HepG2 (cell line): ENCODE data around the gene ZNF625. TPM values are rescaled to one million over a fixed set of nuclear protein-coding genes. Genes with fewer than 3 reads are reported as not detected.

ENCODE experiments used
- ARID2 ChIP-seq: sonication (generic); formaldehyde crosslinking; IDR thresholded peaks from 2 replicates; pipeline ENCODE4 v1.8.1; 2022; ENCODE audit warnings: mild to moderate bottlenecking, missing genetic modification reagents, borderline replicate concordance
- CCAR2 ChIP-seq: fragments of 200-400 bp; formaldehyde crosslinking; optimal IDR thresholded peaks from 2 replicates; pipeline ENCODE3; 2018; ENCODE audit warnings: low read depth, mild to moderate bottlenecking, low read length, moderate library complexity
- ETS1 ChIP-seq: sonication (generic); formaldehyde crosslinking; IDR thresholded peaks from 2 replicates; pipeline ENCODE4 v1.4.0; 2020; ENCODE audit warnings: missing genetic modification reagents
- FOXP4 ChIP-seq: sonication (generic); formaldehyde crosslinking; IDR thresholded peaks from 2 replicates; pipeline ENCODE4 v1.4.0; 2020; ENCODE audit warnings: missing genetic modification reagents
- MXD3 ChIP-seq: IDR thresholded peaks from 2 replicates; pipeline ENCODE4 v1.6.1; 2016; ENCODE audit warnings: mild to moderate bottlenecking, missing biosample characterization, missing genetic modification reagents
- NKX3-1 ChIP-seq: sonication (generic); formaldehyde crosslinking; IDR thresholded peaks from 2 replicates; pipeline ENCODE4 v1.5.0; 2020; ENCODE audit warnings: missing genetic modification reagents
- RBAK ChIP-seq: sonication (generic); formaldehyde crosslinking; IDR thresholded peaks from 2 replicates; pipeline ENCODE4 v1.5.1; 2020; ENCODE audit warnings: mild to moderate bottlenecking, missing genetic modification reagents
- SRF ChIP-seq: IDR thresholded peaks from 2 replicates; pipeline ENCODE4 v1.6.1; 2011; ENCODE audit warnings: mild to moderate bottlenecking, low read depth, low read length, moderate library complexity
- TEAD3 ChIP-seq: optimal IDR thresholded peaks from 2 replicates; pipeline ENCODE3; 2016; ENCODE audit warnings: borderline replicate concordance
- ZHX1 ChIP-seq: sonication (generic); formaldehyde crosslinking; IDR thresholded peaks from 2 replicates; pipeline ENCODE4 v1.8.1; 2022; ENCODE audit warnings: low read depth, mild to moderate bottlenecking, missing genetic modification reagents
- ZNF34 ChIP-seq: sonication (generic); formaldehyde crosslinking; IDR thresholded peaks from 2 replicates; pipeline ENCODE4 v1.4.0; 2020; ENCODE audit warnings: mild to moderate bottlenecking, missing genetic modification reagents, borderline replicate concordance
- ZNF557 ChIP-seq: sonication (generic); formaldehyde crosslinking; IDR thresholded peaks from 2 replicates; pipeline ENCODE4 v1.4.0; 2020; ENCODE audit warnings: missing genetic modification reagents
- ZNF839 ChIP-seq: sonication (generic); formaldehyde crosslinking; IDR thresholded peaks from 2 replicates; pipeline ENCODE4 v1.4.0; 2020; ENCODE audit warnings: missing genetic modification reagents, mild to moderate bottlenecking, borderline replicate concordance
- polyA plus RNA-seq, 8 experiments: library from polyadenylated mRNA; depleted of rRNA in 3 of 8; stranded (reverse) in 7 of 8; unstranded in 1 of 8; fragments of >200 nt; fragmentation: Illumina TruSeq in 4 of 8; extraction: Trizol in 4 of 8; gene quantifications; 2 replicates each; pipeline versions ENCODE4 v1.2.1 to v1.2.3, GENCODE V29; 2011 to 2016; ENCODE audit warnings: low read depth in 4 of 8, missing spikeins in 1 of 8, mixed read lengths in 1 of 8; ENCODE audit not compliant: insufficient read depth in 1 of 8
- total RNA-seq, 5 experiments: library from RNA; depleted of rRNA; stranded (reverse); fragments of >200 nt; fragmentation: Illumina TruSeq; extraction: Trizol; gene quantifications; 2 replicates each; pipeline ENCODE4 v1.2.3, GENCODE V29; 2016; ENCODE audit warnings: low read depth in 1 of 5
- TF ChIP-seq, protein P1 (sequence below): sonication (generic); formaldehyde crosslinking; IDR thresholded peaks from 2 replicates; pipeline ENCODE4; 2020; ENCODE audit warnings: missing genetic modification reagents, mild to moderate bottlenecking, borderline replicate concordance
- TF ChIP-seq, protein P2 (sequence below): sonication (generic); formaldehyde crosslinking; conservative IDR thresholded peaks from 2 replicates; pipeline ENCODE4 v1.4.0; 2020; ENCODE audit warnings: missing genetic modification reagents

ZNF625 gene
- total and polyA plus RNA-seq, 2 of the 13 experiments (the other 11 are each of a cell fraction or from before 2014, with no cell fraction given), result 1.7 to 12.2 TPM

DNA sequence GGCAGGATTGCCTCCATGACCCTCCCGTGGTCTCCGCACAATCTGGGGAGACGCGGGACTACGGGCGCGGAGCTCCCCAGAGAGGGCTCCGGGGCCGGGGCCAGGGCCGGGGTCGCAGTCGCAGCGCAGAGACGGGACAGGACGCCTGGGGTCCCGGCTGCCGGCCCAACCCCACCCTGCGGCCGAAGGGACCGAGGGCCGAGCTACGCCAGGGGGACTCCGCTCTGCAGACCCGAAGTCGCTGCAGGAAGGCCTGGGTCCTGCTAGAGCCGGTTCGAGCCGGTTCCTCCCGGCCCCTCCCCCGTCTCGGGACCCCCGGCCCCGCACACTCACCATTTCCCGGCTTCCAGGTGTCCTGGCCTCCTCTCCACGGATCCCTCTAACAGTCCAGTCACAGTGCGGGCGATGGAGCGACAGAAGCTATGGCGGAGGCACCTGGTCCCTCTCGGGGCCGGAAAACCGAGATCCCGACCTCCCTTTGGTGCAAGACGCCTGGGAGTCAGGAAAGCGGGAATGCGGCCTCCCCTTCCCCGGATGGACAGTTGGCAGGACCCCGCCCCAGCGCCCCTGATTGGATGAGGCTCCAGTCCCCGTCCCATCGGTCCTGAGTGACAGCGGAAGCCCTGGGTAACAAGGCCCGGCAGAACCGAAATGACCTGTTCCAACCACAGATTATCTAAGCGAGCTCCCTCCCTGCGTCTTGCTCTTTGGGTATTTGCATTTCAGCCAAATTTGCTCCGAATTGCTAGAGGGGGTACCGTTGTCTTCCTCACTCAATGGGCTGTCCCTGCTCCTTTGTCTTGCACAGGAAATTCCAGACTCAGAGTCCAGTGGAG, at the start of gene ZNF625 (continued):
- TF ChIP-seq, protein P1, sequence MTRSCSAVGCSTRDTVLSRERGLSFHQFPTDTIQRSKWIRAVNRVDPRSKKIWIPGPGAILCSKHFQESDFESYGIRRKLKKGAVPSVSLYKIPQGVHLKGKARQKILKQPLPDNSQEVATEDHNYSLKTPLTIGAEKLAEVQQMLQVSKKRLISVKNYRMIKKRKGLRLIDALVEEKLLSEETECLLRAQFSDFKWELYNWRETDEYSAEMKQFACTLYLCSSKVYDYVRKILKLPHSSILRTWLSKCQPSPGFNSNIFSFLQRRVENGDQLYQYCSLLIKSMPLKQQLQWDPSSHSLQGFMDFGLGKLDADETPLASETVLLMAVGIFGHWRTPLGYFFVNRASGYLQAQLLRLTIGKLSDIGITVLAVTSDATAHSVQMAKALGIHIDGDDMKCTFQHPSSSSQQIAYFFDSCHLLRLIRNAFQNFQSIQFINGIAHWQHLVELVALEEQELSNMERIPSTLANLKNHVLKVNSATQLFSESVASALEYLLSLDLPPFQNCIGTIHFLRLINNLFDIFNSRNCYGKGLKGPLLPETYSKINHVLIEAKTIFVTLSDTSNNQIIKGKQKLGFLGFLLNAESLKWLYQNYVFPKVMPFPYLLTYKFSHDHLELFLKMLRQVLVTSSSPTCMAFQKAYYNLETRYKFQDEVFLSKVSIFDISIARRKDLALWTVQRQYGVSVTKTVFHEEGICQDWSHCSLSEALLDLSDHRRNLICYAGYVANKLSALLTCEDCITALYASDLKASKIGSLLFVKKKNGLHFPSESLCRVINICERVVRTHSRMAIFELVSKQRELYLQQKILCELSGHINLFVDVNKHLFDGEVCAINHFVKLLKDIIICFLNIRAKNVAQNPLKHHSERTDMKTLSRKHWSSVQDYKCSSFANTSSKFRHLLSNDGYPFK (CRISPR knock-in tag), result peak; percentile 67; the same call in 1 of the 2 replicates
- TF ChIP-seq TEAD3 (CRISPR knock-in tag) (peak; percentile 34), CCAR2 (no peak), FOXP4 (CRISPR knock-in tag) (no peak), NKX3-1 (CRISPR knock-in tag) (0 out of 2 replicates have a peak, but pooled peaks have one; percentile 14), ZNF557 (CRISPR knock-in tag) (peak; percentile 58; the same call in 1 of the 2 replicates), ETS1 (no peak), MXD3 (peak; percentile 59; the same call in 1 of the 2 replicates), ARID2 (CRISPR knock-in tag) (no peak), SRF (no peak), ZHX1 (CRISPR knock-in tag) (0 out of 2 replicates have a peak, but pooled peaks have one; percentile 16), ZNF34 (0 out of 2 replicates have a peak, but pooled peaks have one; percentile 39), ZNF839 (CRISPR knock-in tag) (no peak), RBAK (no peak; the same call in 1 of the 2 replicates)
- TF ChIP-seq, protein P2, sequence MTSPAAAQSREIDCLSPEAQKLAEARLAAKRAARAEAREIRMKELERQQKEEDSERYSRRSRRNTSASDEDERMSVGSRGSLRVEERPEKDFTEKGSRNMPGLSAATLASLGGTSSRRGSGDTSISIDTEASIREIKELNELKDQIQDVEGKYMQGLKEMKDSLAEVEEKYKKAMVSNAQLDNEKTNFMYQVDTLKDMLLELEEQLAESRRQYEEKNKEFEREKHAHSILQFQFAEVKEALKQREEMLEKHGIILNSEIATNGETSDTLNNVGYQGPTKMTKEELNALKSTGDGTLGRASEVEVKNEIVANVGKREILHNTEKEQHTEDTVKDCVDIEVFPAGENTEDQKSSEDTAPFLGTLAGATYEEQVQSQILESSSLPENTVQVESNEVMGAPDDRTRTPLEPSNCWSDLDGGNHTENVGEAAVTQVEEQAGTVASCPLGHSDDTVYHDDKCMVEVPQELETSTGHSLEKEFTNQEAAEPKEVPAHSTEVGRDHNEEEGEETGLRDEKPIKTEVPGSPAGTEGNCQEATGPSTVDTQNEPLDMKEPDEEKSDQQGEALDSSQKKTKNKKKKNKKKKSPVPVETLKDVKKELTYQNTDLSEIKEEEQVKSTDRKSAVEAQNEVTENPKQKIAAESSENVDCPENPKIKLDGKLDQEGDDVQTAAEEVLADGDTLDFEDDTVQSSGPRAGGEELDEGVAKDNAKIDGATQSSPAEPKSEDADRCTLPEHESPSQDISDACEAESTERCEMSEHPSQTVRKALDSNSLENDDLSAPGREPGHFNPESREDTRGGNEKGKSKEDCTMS, result no peak
